GM19397 (cell line): ENCODE data around the gene SNRPA.
"Not testable (repeated sequence)": the region's sequence is repeated elsewhere in the genome, so short reads cannot be mapped to it uniquely, and the experiment has no call there.

ENCODE experiments used
- ATAC-seq: cut with Tn5 transposase; IDR thresholded peaks from one replicate; pipeline ENCODE4 v1.9.1; 2021; ENCODE audit warnings: mild to moderate bottlenecking, moderate library complexity; ENCODE audit not compliant: unreplicated experiment

The SNRPA gene

DNA sequence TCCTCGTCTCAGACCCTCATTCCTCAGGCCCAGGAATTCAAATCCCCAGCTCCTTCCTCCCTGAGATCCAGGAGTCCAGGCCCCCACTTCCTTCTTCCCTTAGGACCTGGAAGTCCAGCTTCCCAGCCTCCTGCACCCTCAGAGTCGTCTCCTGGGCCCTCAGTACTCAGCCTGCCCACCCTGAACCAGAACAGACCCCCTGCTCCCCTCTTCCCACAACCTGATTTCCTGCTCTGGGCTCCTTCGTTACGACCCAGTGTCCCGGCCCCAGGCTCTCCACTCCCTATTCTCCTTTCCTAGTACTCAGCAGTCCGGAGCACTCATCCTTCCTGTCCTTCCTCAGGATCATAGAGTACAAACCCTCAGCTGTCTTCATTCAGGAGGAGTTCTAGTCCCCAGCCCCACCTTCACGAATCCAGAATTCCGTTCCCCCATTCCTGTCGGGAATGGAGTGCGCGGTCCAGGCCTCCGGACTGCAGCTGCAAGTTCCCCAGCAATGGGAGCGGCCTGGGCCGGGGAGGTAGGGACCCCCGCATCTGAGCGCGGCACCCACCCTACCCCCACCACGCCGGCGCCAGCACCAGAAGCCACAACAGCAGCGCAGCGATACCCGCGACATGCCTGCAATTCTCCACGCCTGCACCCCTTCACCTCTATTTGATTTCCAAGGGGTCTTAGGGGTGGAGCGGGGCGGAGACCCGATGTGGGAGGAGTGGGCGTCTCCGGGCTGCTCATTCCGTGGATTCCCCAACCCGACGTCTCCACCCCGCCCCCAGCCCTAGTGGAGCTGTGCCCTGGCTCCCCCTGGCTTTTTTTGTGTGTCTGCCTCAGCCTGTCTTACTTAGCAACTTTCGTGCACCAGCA, 60.7 kb downstream of the SNRPA start:
- ATAC-seq = no peak

DNA sequence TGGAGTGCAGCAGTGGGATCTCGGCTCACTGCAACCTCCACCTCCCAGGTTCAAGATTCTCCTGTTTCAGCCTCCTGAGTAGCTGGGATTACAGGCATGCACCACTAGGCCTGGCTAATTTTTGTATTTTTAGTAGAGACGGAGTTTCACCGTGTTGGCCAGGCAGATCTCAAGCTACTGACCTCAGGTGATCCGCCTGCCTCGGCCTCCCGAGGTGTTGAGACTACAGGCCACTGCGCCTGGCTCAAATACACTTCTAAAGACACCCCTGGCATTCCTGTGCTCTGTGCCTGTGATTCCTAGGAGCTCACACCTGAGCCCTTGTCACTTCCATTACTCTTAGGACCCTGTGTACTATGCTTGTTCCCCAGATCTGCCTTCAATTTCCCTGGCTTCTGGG, 61.6 kb downstream of the SNRPA start:
- ATAC-seq = not testable (repeated sequence)

- ATAC-seq = no peak
Measured at GRCh38 chr19:40813182-40813581, 62.2 kb downstream of the SNRPA start.
